Thymus (tissue), 11 donors: Measurements from ENCODE around the gene PACRG. TPM values are rescaled to one million over a fixed set of nuclear protein-coding genes. Genes with fewer than 3 reads are reported as not detected.
A peak's percentile ranks its signal among the peaks of the same experiment; 100 is the strongest.

Source experiments
- DNase-seq, 9 donors: peaks; one replicate each; pipeline ENCODE4 v3.0.0-alpha.2; 2013; ENCODE audit warnings: low spot score in 9 of 9, low read depth in 6 of 9, missing footprints in 1 of 9
- H3K27ac ChIP-seq, 2 donors: one replicate each; pipeline ENCODE4 v1.5.1; 2013; ENCODE audit warnings: control low read depth in 1 of 2, low read depth in 1 of 2, low read length in 1 of 2, mild to moderate bottlenecking in 1 of 2, moderate library complexity in 1 of 2
- H3K27me3 ChIP-seq, 2 donors: one replicate each; pipeline ENCODE4 v1.5.1; 2013; ENCODE audit warnings: low read length in 1 of 2; ENCODE audit not compliant: control insufficient read depth in 2 of 2, insufficient read depth in 1 of 2
- H3K36me3 ChIP-seq, 2 donors: one replicate each; pipeline ENCODE4 v1.5.1; 2013; ENCODE audit warnings: low read length in 1 of 2, mild to moderate bottlenecking in 1 of 2, moderate library complexity in 1 of 2; ENCODE audit not compliant: control insufficient read depth in 2 of 2, insufficient read depth in 2 of 2
- H3K4me1 ChIP-seq, 2 donors: one replicate each; pipeline ENCODE4 v1.5.1; 2013; ENCODE audit warnings: low read length in 2 of 2; ENCODE audit not compliant: control insufficient read depth in 2 of 2, insufficient read depth in 2 of 2
- H3K4me3 ChIP-seq, 2 donors: one replicate each; pipeline ENCODE4 v1.5.1; 2013; ENCODE audit warnings: low read length in 2 of 2, control low read depth in 1 of 2, mild to moderate bottlenecking in 1 of 2
- H3K9me3 ChIP-seq, 2 donors: one replicate each; pipeline ENCODE4 v1.5.1; 2013; ENCODE audit warnings: low read length in 1 of 2, mild to moderate bottlenecking in 1 of 2; ENCODE audit not compliant: control insufficient read depth in 2 of 2, insufficient read depth in 1 of 2
- WGBS: extraction: QIAGEN DNeasy Blood & Tissue Kit; methylation state at CpG from one replicate; pipeline ENCODE4 v1.1.7; 2013; 5-methylcytosine and 5-hydroxymethylcytosine counted together
- polyA plus RNA-seq: library from polyadenylated mRNA; stranded (reverse); fragments of 200-250 nt; gene quantifications from one replicate; pipeline ENCODE4 v1.2.3, GENCODE V29; 2013
- total RNA-seq: library from RNA; stranded (reverse); fragments of 120-200 nt; gene quantifications from one replicate; pipeline ENCODE4 v1.2.4, GENCODE V29; 2013
- donor health status: healthy.

The PACRG gene
- total and polyA plus RNA-seq, 2 donors = 0.42 to 0.62 TPM

DNA sequence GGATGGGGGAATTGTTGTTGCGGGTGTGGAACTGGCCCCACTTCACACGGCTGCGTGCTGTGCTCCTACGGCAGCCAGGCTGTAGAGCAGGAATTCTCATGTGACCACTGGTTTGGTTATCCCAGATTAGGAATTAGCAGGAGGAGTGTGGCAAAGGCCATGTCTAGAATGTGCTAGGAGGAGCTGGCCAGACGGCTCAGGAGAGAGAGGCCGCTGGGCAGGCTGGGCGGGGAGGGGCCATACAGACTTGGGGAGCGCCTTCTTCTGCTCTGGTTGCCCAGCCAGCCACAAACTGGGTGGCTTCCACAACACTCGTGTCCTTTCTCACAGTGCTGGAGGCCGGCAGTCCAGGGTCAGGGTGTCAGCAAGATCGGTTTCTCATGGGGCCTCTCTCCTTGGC lies 441.7 kb downstream of the PACRG start:
- H3K4me1 ChIP-seq = no peaks in the 10 kb centered on the region
- no peaks in the 10 kb centered on the region for H3K27me3 ChIP-seq
- no peak overlapping the region for H3K4me3 ChIP-seq
- peaks cover 0 to 6% of the 10 kb centered on the region in 2 donors for H3K9me3 ChIP-seq
- WGBS = 98% methylated on average over 11 of the region's 11 CpGs
- no peak overlapping the region for H3K27ac ChIP-seq
- H3K36me3 ChIP-seq = no peaks in the 10 kb centered on the region
- DNase-seq = no peak

DNA sequence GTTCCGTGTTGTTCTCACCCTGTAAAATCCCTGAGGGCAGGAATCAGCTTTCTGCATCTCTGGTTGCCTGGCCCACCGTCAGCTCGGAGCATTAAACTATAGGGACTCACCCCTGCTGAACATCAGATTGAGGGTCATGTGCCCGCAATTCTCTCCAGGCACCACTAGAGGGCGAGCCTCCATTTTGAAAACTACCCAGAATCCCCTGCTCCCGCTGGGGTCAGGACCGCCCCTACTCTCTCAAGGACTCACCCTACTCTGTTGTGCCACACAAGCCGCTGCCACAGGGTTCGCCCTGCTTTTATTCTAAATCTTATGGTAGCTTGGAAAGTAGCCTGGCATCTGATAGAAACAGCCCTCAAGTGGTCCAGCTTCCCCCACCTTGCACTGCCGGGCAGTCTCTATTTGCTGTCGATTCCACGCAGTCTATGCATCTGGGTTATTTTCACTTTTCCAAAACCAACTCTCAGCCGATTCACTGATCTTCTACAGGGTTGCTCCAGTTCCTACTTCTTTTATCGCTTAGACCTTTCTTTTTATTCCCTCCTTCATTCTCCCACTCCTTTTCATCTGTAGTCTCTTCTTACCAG lies 442.6 kb downstream of the PACRG start:
- Histone ChIP-seq H3K4me3 (no peak overlapping the region), H3K36me3 (no peaks in the 10 kb centered on the region), H3K9me3 (peaks cover 0 to 6% of the 10 kb centered on the region in 2 donors), H3K27ac (no peak overlapping the region), H3K4me1 (no peaks in the 10 kb centered on the region), H3K27me3 (no peaks in the 10 kb centered on the region)
- DNase-seq = peak in 4 of 9 donors; percentile 4 to 25 (median 14)
- 90% methylated on average over 14 of the region's 14 CpGs for WGBS

DNA sequence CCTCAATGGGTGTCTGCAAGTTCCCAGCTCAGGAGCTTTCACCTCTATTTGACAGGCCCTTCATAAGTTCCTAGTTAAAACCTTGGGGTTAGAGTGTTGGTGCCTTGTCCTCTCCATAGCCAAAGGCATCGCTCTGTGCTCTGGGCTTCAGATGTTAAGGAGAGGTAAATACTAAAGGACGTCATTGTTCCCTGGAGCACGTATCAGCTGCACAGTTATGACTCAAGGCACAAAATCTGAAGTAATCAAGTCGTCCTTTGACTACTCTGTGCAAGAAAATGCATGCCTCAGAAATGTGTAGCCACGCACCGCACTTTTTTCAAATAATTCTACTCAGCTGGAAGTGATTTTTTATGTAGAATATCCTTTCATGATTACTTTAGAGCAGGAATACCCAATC lies 446.0 kb downstream of the PACRG start:
- Histone ChIP-seq H3K27me3 (no peaks in the 10 kb centered on the region), H3K9me3 (peaks cover 0 to 6% of the 10 kb centered on the region in 2 donors), H3K4me3 (no peak overlapping the region), H3K27ac (no peak overlapping the region), H3K4me1 (no peaks in the 10 kb centered on the region), H3K36me3 (no peaks in the 10 kb centered on the region)
- 95% methylated on average over 6 of the region's 6 CpGs for WGBS
- DNase-seq = no peak

DNA sequence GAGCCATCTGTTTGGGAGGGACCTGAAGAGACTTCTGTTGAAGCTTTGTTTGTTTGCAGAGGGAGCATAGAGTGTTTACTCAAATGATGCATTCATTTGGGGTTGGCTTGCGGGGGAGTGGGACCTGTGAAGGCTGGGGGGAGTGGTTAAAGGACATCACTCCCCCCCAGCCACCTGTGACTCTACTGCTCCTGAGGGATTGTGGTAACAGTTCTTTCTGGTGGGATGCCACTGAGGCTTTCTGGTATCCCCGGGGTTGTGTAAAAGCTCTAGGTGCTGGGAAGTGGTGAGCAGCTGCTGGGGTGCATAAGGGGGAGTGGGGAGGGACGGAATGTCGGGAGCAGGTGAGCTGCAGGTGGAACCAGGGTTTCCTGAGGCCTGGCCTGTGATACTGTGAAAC lies 447.5 kb downstream of the PACRG start:
- H3K27me3 ChIP-seq = no peaks in the 10 kb centered on the region
- H3K4me1 ChIP-seq = no peaks in the 10 kb centered on the region
- H3K9me3 ChIP-seq = peaks cover 0 to 3% of the 10 kb centered on the region in 2 donors
- H3K36me3 ChIP-seq = no peaks in the 10 kb centered on the region
- no peak overlapping the region for H3K27ac ChIP-seq
- 79% methylated on average over 4 of the region's 4 CpGs for WGBS
- H3K4me3 ChIP-seq = no peak overlapping the region
- no peak for DNase-seq

DNA sequence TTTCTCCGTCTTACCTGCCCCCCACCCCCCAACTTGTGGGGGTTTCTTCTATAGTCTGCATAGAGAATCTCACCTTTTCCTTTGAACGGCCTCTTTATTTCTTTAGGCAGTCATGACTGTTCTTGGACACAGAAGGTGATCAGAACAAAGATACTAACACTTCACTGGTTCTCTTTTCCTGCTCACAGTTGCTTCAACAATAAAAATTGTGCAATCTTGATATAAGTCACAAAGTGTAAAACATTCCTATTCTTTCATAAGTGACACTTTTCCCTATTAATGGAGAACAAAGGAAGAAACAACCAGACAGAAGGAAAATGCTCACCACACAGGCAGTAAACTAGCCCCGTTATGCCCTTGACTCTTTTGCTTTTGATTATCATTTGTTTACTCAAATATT lies 448.3 kb downstream of the PACRG start:
- no peak for DNase-seq
- H3K4me1 ChIP-seq = no peaks in the 10 kb centered on the region
- peaks cover 0 to under 1% of the 10 kb centered on the region in 2 donors for H3K27me3 ChIP-seq
- H3K36me3 ChIP-seq = no peaks in the 10 kb centered on the region
- no peaks in the 10 kb centered on the region for H3K9me3 ChIP-seq
- no peak overlapping the region for H3K27ac ChIP-seq
- WGBS = 86% methylated on average over 3 of the region's 3 CpGs
- H3K4me3 ChIP-seq = no peak overlapping the region

DNA sequence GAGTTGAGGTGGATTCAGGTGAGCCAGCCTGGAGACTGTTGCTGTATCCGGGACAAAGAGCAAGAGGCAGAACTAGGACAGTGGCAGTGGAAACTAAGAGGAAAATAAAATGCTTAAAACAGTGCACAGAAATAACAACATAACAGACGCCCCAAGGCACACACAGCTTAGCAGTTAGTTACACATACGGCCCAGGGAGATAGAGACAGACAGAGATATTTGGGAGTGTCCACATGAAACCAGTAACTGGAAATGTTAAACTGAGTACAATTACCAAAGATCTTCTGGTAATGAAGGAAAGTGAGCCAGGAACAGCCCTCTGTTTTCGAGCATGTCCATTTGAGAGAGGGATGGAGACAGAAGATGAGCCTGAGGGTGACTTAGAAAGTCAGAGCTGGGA lies 449.2 kb downstream of the PACRG start:
- 95% methylated on average over 4 of the region's 4 CpGs for WGBS
- Histone ChIP-seq H3K27me3 (peaks cover 0 to 2% of the 10 kb centered on the region in 2 donors), H3K4me3 (no peak overlapping the region), H3K27ac (no peak overlapping the region), H3K4me1 (no peaks in the 10 kb centered on the region), H3K36me3 (no peaks in the 10 kb centered on the region), H3K9me3 (no peaks in the 10 kb centered on the region)
- DNase-seq = no peak

DNA sequence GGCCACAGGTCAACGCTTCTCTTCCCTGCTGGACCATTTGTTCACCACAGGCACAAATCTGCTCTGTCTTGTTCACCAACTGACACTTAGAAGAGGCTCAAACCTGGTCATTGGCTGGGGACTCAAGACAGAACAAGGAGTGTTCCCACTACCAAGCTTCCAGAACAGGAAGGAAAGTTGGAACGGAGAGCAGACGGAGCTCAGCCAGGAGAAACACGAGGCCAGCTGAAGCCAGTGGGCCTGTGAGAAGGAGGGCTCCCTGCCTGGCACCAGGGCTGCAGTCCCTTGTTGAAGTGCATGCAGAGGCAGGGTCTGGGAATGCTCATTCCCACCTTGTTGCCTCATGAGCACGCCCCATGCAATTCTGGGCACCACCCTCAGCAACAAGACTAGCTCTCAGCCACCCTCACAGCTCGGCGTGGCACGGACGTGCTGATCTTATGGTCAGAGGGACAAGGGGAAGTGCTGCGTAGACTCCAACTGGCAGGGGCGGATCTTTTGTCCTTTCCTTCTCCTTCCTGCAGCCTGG lies 450.2 kb downstream of the PACRG start:
- Histone ChIP-seq H3K36me3 (no peaks in the 10 kb centered on the region), H3K4me3 (no peak overlapping the region), H3K9me3 (no peaks in the 10 kb centered on the region), H3K27ac (no peak overlapping the region), H3K27me3 (peaks cover 0 to 2% of the 10 kb centered on the region in 2 donors), H3K4me1 (no peaks in the 10 kb centered on the region)
- DNase-seq = no peak
- 95% methylated on average over 11 of the region's 11 CpGs for WGBS

- Histone ChIP-seq H3K9me3 (no peaks in the 10 kb centered on the region), H3K4me3 (no peak overlapping the region), H3K27me3 (peaks cover 0 to 2% of the 10 kb centered on the region in 2 donors), H3K4me1 (no peaks in the 10 kb centered on the region), H3K36me3 (no peaks in the 10 kb centered on the region), H3K27ac (no peak overlapping the region)
- DNase-seq = no peak
- 90% methylated on average over 9 of the region's 9 CpGs for WGBS
Measured at GRCh38 chr6:163179061-163179460, 451.3 kb downstream of the PACRG start.

GRCh38 chr6:163179721-163180120 lies 451.9 kb downstream of the PACRG start:
- no peak for DNase-seq
- Histone ChIP-seq H3K4me1 (no peaks in the 10 kb centered on the region), H3K9me3 (no peaks in the 10 kb centered on the region), H3K27ac (no peak overlapping the region), H3K4me3 (no peak overlapping the region), H3K36me3 (no peaks in the 10 kb centered on the region), H3K27me3 (peaks cover 0 to 2% of the 10 kb centered on the region in 2 donors)
- 93% methylated on average over 7 of the region's 7 CpGs for WGBS
